ENCODE measurements around the gene FKBP11.

FKBP11 gene

DNA sequence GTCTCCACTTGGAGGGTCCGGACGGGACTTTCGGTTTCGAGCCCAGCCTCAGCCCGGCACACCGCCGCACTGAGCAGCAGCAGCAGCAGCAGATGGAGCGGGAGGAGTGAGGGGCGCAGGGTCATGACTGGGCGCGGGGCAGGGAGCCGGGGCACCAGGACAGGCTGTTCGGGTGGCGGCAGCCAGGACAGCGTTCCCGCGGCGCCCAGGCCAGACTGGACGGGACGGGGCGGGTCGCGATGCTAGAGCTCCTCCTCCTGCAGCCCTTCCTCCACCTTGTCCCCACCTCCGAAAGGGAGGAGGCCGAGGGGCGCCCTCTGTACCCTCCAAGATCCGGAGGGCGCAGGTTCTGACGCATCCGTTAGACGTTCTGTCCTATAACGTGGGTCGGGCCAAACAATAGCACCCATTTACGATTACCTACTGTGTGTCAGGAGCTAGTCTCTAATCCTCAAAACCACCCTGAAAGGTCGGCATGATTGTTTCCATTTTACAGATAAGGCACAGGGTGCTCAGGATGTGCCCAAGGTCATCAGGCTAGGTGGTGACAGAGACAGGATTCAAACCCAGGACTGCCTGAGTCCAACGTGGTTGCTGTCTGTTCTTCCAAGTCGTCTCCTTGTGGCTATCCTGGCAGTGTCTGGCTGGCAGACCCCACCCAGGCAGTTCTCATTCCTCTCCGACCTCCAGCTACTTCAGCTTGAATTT lies at the start of gene FKBP11:
TSS of gene FKBP11 (minus strand) at position 189 of the 708 bp plus-strand sequence. CDS start at position 125, 64 bp downstream.
- no peak for DNase-seq

DNA sequence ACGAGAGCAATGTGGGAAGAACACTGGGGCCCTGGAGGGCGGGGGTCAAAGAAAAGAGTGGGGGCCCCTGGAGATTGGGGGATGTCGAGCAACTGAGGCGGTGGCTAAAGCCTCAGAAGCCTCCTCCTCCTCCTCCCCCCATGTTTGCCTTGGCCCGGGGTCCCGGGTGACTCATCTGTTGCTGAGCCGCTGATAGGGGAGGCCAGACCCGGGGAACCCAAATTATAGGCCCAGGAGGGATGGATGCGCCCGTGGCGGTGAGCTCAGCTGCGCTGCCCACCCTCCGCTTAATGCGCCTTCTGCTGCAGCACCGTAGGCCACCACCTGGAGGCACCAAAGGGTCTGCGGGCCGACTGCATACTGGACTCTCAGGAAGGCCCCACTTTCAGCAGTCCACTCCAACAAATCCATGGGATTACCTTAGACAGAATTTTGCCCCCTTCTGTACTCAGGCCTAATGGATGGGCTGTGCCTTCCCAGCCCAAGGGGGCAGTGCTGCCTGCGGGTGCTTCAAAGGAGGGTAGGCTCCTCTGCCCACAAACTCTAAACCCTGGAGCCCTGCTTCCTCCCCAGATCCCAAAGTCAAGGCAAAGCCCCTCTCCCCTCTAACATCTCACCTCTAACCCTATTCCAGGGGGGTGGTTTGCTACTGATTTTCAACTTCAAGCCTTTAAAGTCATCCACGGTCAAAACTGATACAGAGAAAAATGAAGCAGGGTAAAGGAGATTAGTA lies 48.8 kb upstream of the FKBP11 start:
- no peak for DNase-seq

DNA sequence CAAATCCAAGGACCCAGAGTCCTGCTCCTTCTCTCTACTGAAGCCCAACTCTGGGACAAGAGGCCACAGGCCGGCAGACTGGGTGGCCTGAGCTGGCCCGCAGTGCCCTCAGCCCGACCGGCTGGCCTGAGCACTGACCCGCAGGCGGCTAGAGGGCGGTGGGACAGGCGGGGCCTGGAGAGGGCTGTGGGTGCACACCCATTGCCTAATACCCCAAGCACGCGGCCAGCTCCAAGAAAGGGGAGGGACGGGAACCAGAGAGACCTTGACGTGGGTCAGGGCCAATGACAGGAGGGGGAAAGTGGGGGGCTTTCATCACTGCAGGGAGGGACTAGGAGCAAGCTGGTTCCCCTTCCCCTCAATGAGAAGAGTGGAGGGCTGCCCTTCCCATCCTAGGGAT lies 48.2 kb upstream of the FKBP11 start:
- DNase-seq: no peak

DNA sequence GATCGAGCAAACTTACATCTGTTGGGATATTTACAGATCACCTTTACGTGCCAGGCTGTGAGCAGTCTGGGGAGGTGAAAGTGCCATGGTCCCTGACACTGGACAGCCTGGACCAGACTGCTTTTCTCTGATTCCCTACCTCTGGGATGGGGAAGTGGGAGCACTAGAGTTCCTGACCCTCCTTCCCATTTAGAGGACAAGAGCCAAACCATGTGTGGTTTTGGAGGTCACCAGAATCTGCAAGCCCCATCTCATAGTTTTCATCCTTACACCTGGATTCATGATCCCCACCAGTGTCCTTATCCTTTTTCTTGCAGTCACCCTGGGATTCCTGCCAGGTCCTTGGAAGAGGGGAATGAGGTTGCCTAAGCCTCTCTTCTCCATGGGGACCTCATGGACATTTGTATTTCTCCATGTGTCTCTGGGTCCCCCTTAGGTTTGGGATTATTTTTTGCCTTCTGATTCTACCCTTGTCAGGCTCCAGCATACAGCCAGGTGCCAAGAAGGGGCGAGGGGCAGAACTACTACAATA lies 47.7 kb upstream of the FKBP11 start:
- DNase-seq: no peak

DNA sequence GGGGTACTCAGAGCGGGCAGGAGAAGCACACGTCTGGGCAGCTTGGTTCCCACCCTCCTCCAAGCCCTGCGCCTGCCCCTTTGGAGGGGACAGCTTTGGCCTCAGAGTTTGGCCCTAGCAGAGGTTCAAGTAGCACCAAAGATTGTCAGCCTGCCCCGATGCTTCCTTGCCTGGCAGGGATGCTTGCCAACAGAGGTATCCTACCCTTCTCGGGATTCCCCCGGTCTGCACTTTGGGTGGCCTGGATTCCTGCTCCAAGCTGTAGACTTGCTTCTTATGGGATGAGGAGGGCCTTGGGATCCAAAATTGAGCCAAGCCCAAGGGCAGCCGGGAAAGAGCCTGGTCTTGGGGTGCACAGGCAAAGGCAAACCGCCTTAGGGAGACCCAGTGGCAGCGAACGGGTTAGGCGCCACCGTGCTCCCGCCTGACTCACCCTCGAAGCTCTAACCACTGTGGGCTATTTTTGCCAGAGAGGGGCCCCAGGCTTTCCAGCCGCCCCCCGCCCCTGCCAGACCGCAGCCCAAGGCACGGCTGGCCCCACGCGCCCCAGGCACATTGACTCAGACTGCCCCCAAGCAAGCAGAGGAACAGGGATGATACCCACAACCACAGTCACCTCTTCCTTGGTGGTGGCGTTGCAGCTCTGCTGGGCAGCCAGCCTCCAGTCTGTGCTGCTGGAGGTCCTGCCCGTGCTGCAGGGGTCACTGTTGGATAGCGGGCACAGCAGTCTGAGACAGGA lies 47.1 kb upstream of the FKBP11 start:
- no peak for DNase-seq

DNA sequence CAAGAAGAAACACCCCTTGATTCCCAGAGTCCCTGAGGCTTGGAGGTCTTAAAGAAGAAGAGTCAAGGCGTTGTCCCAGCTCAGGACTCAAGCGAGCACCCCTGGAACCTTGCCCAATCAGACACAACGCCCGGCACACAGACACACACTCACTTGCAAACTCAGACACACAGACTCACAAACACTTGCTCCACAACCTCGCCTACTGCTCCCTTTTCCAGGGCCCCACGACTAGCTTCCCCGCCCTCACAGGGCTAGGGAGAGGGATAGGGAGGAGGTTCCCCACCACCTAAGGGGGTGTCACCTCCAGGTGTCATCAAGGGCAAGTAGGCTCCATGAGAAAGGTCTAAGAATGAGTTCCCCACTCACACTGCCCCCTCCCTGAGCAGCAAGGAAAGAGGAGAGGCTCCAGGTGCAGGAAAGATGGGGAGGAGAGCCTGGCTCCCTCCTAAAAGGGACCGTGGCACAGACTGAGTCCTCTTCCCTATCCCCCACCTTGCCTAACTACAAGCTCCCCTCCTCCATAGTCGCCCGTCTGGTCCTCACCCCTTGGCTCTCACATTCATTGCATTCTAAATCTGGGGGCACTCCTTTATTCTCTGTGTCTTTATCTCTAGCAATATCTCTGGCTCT lies 45.5 kb upstream of the FKBP11 start:
- no peak for DNase-seq

DNA sequence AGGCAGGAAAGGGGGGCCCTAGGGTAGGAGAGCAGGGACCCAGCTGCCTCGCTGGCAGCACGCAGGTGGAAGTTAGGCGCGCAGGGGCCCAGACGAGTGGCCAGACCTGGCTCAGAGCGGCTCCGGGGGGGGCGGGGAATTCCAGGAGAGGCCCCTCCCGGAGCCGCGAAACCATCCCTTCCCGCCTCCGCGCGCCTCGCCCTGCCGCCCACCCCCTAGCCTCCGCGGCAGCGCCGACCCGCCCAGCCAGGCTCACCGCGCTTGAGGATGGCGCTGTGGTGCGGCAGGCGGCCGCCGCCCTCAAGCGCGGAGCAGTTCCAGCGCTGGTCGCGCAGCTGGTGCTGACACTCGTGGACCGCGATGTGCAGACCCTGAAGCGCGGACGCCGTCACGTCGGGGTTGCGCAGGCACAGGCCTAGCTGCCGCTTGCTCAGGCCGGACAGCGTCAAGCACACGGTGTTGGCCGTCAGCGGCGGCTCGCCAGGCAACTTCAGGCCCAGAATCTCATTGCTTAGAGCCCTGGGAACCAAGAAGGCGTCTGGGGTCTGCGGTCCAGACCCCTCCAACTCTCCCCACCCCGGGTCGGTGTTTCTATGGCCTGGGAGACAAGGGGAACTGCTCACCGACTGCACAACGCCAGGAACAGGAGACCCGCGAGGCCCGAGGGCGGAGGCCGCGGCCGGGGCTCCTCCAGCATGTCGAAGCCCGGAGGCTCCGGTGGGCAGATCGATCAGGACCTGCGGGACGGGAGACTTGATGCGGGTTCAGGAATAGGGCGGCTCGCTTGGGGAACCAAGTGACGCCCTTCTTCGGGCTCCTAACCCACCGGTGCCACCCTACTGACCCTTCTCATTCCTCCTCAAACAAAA lies 44.8 kb upstream of the FKBP11 start:
- no peak for DNase-seq

DNA sequence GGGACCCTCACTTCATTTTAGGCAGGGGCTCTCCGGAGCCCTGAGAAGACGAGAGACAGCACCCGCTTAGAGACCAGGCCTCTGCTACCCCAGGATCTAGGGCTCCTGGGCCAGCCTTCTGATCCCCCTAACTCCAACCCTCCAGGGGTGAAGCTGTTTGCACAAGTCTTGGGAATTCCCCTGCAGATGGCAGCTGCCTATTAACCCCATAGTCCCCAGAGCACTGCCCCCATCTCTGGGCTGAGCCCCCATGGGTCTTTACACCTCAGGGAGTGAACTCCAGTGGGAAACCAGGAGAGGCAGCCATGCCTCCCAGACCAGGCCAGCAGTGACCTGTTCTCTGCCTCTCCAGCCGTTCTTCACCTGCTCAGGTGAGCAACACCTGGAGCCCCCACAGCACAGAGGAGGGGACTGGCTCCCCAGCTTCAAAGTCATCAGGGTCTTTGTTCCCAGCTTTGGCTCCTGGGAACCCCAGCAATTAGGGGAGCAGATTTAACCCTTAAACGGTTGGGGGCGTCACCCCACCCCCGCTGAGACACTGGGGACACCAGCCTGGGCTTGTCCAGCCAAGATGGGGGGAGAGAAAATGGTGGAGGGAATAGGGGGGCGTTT lies 44.0 kb upstream of the FKBP11 start:
- no peak for DNase-seq

DNA sequence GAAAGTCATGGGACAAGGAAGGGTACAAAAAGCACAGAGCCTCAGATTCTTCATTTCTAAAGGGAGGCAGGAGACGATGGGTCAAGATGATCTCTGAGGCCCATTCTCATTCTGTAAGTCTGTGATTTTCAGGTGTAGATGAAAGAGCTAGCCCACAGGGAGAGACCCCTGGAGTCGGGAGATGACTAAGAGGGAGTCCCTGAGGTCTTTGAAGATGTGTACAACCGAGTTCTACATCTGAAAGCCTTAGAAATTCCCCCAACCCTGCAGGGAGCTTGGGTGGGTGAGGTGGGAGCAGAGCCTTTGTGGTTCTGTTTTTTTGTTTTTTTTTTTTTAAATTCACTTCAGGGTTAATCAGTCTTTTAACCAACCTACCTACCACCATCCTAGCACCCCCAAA lies 43.2 kb upstream of the FKBP11 start:
- no peak for DNase-seq

DNA sequence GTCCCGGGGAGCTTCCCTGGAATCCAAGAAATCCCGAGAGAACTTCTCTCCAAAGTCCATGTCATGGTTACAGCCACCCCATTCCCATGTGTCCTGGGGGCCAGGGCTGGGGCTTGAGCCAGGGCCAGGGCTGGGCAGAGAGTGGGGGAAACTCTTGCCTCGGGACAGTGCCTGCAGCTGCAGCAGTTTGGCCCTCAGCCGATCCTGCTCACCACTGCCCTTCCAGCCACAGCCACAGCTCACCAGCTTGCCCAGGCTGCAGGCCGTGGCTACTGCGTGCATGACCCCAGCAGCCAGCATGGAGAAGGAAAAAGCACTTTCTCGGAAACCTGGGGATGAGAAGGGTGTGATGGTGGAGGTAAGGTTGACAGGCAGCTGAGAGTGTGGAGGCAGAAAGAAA lies 42.7 kb upstream of the FKBP11 start:
- no peak for DNase-seq

DNA sequence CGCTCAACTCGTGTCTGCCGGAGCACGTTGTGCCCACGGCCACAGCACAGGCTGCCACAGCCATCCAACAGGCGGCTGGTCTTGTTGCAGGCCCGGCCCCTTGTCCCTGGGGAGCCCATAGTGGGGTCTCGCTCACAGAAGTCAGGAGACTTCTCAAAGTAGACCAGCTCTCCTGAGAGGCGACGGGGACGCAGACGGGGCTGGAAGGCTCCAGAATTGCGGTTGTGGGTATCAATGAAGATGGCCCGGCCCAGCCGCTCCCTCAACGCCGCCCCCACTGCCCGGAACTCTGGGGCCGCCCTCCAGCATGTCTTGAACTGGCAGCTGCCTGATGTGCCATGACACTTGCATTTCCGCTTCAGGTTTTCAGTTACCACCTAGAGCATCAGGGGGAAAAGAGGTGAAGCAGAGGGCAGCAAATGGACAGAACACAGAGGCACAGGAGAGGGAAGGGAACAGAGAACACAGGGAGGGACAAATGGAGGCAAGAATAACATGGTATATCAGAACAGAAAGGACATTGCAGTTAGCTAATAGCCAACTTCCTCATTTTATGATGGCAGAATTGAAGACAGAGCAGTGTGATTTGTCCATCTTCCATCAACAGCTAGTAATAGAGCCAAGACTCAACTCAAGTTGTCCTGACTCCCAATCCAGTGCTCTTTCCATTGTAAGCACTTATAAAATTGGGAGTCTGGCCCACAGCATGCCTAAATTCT lies 41.0 kb upstream of the FKBP11 start:
- DNase-seq: no peak

DNA sequence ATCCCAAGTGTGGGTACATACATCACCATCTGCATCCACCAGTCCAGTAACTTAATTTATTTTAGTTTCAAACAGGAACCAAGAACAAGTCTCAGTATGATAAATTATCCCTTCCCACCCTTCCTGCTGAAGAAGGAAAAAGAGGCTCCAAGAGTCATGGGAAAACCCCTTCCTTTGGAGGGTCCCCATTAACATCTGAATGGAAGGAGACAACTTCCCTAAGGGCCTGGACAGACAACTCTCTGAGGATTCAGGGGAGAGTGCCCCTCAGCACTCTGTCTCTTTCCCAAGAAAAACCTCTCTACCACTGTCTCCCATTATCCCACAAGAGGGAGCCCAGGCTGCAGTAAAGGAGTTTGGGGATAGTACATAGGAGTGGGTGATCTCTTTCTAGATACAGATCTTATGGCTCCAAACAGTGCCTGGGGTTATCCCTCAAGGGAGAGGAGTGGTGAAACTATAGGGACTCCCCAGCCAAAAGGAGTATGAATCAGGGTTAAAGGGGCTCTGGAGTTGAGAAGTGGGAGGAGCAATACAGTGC lies 40.1 kb upstream of the FKBP11 start:
- DNase-seq: no peak

DNA sequence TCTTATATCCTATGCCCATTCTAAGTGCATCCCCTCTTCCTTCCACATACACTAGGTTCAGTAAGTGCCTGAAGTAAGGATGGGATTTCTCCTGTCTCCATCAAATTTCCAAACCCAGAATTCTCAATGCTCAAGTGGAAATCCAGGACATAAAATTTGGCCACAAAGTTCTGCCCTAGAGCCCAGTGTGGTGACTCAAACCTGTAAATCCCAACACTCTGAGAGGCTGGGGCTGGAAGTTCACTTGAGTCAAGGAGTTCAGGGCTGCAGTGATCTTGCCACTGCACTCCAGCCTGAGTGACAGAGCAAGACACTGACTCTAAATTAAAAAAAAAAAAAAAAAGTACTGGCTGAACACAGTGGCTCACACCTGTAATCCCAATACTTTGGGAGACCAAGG lies 36.5 kb upstream of the FKBP11 start:
- no peak for DNase-seq

DNA sequence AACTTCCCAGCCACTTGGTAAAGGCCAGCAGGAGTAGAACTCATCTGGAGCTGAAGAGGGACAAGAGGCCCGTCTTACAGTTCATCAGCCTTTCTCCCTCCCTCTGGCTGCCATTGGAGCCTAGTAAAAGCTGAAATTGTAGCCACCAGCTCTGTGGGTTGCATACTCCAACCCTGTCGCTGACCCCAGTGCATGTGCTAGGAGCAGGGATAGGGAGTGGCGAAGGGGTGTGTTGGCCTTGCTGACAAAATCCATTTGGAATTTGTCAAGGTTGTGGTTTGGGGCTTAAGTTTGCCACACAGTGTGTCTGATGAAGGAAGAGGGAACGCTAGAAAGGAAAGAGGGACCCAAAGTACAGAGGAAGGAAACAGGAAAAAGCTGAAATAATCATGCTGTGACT lies 36.0 kb upstream of the FKBP11 start:
- no peak for DNase-seq

DNA sequence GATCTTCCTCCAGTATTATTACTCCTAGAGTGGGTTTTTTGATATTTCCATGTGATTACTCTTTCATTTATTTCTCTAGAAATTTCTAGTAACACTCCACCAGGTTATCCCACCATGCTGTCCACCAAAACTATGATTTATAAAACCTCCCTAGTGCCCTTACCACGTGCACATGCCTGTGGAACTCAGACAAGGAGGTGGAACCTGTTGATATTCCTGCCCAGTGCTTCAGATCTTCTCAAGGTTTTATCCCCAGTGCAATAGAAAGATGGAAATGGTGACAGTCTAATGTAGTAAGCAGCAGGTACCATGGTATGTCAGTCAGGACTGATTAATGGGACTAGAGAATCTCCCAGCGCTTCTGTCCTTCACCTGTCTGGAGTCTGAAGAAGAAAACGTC lies 35.5 kb upstream of the FKBP11 start:
- DNase-seq: no peak

DNA sequence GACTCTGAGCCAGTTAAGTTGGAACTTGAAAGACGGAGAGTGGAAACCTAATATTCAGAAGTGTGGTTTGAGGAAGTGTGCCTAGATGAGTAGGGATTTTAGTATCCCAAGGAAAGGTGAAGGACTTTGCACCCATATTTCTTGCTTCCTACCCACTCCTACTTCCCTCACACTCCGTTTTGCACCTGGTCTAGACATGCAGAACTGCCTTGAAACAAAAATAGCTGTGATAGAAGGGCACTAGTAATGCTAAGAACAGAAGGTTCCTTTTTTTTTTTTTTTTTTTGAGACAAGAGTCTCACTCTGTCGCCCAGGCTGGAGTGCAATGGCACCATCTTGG lies 32.7 kb upstream of the FKBP11 start:
- no peak for DNase-seq

DNA sequence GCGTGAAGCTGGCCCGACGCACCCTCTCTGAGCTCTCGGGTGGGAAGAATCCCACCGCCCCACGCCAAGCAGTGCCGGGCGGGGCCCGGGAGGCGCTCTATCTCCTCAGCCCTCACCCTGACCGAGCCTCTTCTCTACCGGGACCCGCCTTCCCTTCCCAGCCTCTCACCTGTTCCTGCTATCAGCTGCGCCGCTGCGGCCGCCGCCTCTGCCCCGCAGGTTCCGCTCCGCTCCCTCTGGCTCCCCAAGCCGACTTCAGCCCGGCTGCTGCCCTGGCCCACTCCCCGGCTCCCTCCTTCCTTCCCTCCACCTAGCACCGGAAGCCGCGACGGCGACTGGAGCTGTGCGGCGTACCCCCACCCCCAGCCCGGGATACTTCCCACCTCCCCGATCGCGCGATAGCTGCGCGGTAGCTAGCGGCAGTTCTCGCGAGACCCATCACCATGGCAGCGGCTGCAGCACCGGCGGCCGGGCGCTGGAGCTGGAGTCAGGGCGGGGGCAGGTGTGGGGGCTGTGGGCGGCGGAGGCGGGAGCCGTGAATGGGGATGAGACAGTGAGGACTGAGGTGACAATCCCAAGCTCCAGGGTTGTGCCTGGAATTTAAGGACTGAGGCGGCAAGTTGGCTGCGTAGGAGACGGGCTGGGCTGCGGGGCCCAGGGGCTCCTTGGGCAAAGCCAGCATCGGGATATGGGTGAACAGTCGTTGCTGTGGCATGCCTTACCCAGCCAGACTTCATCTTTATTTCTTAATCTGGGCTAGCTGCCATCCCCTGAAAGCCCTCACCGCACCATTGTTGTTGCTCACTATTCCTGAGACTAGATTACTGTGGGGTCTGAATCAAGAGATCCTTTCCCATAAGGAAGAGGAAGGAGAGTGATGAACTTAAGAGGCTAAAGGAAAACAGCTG lies 32.1 kb upstream of the FKBP11 start, which contains the start of gene ARF3:
TSS of gene ARF3 (minus strand) at position 347 of the 908 bp plus-strand sequence. CDS start 16,392 bp downstream, outside the sequence.
- peak; percentile 87 for DNase-seq

DNA sequence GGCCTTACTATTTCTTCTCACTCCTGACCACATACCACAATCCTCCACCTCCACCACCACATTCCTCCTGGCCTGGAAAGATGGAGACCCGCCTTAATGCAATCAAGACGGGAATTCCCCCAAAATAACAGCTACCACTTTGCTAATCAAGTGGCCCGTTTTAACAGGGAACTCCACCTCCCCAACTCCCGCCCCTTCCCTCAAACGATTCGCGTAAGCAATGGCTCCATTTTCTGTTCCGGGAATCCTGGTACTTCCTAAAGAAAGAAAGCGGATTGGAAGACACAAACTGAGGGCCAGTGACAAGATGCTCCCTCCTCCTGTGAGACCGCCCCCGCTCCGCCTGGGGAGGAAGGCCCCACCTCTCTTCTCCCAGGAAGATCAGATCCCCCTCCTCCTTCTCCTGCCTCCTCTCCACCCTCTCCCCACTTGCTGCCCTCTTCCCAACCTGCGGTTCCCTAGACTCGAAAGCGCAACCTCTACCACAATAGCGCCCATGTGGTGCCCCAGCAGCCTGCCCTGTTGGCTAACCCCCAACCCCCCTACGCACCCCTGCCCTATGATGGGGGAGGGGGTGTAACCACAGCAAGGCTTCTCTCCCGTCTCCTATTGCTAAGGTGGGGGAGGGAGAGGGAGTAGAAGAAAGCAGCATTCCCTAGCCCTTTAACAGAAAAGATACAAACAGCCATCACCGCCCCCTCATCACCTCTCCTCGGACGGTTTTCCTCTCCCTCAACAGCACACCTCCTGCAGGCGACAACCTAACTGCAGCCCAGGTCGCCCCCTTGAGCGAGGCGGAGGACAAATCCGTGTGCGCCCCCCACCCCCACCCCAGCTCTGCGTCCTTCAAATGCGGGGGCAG lies 31.2 kb upstream of the FKBP11 start:
- DNase-seq: peak; percentile 63

Data from NCI-H2081 treated with DMSO at 0.1 percent for 48 hours (cell line).